ENCODE data around the gene CHRNE.

DNA sequence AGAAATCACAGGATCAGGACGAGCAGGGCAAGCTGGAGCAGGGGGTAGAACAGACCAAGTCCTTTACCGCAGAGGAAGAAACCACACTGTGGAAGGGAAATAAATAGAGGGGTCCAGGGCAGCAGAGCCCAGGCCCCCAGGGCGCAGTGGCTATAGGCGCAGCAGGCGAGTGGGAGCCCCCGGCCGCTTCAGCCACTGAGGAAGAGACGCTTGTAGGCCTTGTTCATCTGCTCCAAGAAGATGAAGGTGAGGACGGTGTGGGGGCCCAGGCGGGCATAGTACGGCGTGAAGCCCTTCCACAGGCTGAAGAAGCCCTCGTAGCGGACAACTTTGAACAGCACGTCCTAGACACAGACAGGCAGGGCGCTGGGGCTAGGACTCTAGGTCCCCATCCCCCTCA lies 34.7 kb upstream of the CHRNE start:
- TF ChIP-seq, protein P1, sequence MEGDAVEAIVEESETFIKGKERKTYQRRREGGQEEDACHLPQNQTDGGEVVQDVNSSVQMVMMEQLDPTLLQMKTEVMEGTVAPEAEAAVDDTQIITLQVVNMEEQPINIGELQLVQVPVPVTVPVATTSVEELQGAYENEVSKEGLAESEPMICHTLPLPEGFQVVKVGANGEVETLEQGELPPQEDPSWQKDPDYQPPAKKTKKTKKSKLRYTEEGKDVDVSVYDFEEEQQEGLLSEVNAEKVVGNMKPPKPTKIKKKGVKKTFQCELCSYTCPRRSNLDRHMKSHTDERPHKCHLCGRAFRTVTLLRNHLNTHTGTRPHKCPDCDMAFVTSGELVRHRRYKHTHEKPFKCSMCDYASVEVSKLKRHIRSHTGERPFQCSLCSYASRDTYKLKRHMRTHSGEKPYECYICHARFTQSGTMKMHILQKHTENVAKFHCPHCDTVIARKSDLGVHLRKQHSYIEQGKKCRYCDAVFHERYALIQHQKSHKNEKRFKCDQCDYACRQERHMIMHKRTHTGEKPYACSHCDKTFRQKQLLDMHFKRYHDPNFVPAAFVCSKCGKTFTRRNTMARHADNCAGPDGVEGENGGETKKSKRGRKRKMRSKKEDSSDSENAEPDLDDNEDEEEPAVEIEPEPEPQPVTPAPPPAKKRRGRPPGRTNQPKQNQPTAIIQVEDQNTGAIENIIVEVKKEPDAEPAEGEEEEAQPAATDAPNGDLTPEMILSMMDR (IDR thresholded peaks at IDR 0.05) = no peak
- no peak for TF ChIP-seq POLR2A (IDR thresholded peaks at IDR 0.05)

Measured in lower leg skin (tissue), 3 donors.